B cell (primary cell): ENCODE results near the gene NCAM1. TPM values are rescaled to one million over a fixed set of nuclear protein-coding genes. Genes with fewer than 3 reads are reported as not detected.

Source experiments
- ATAC-seq: fragments of 200-7000 bp; cut with Tn5 transposase; one replicate; pipeline ENCODE4 v1.10.0; 2021; ENCODE audit warnings: low read depth, mild to moderate bottlenecking, moderate number of reproducible peaks, moderate library complexity
- CTCF ChIA-PET: fragments of 350-600 bp; sonication (Branson Sonifier 250); formaldehyde crosslinking; loops from one replicate; lab custom pipeline; 2021; ENCODE audit warnings: antibody characterized with exemption, inconsistent platforms; lab: Charles Lee
- POLR2A ChIA-PET: fragments of 350-600 bp; sonication (Branson Sonifier 250); formaldehyde crosslinking; loops from one replicate; lab custom pipeline; 2021; ENCODE audit warnings: antibody characterized with exemption; lab: Charles Lee
- DNase-seq: peaks from one replicate; pipeline ENCODE4 v3.0.0; 2013
- H2AFZ ChIP-seq: 2 replicates; pipeline ENCODE4 v1.6.1; 2012; ENCODE audit warnings: mild to moderate bottlenecking, low read depth, low read length; ENCODE audit not compliant: insufficient read depth, poor library complexity, severe bottlenecking
- H3K27ac ChIP-seq, 2 donors: 1 replicate in 1 of 2; 2 replicates in 1 of 2; pipeline ENCODE4 v1.5.1; 2012 to 2013; ENCODE audit warnings: low read length in 2 of 2, mild to moderate bottlenecking in 2 of 2, moderate library complexity in 1 of 2
- H3K27me3 ChIP-seq, 4 experiments: fragments of 200-600 bp in 1 of 4; sonication (generic) in 1 of 4; replicated peaks in 1 of 4; 1 replicate in 2 of 4; 2 replicates in 2 of 4; pipeline versions ENCODE4 v1.6.1 to v1.7.0; 2013 to 2016; ENCODE audit warnings: low read length in 3 of 4, mild to moderate bottlenecking in 2 of 4, mixed read lengths in 1 of 4, moderate library complexity in 1 of 4; ENCODE audit not compliant: insufficient read depth in 4 of 4, control insufficient read depth in 3 of 4; ENCODE audit errors: control extremely low read depth in 1 of 4
- H3K36me3 ChIP-seq, 2 experiments: replicated peaks in 1 of 2; 1 replicate in 1 of 2; 2 replicates in 1 of 2; pipeline versions ENCODE4 v1.6.1 to v1.7.1; 2013; ENCODE audit warnings: low read length in 1 of 2; ENCODE audit not compliant: insufficient read depth in 2 of 2, control insufficient read depth in 1 of 2; ENCODE audit errors: control extremely low read depth in 1 of 2, extremely low read depth in 1 of 2
- H3K4me1 ChIP-seq, 2 donors: fragments of 200-600 bp in 1 of 2; sonication (generic) in 1 of 2; 1 replicate in 1 of 2; 2 replicates in 1 of 2; pipeline versions ENCODE4 v1.5.1 to v1.6.1; 2013 to 2017; ENCODE audit warnings: low read length in 2 of 2; ENCODE audit not compliant: control insufficient read depth in 2 of 2, insufficient read depth in 2 of 2
- H3K4me2 ChIP-seq: replicated peaks from 2 replicates; pipeline ENCODE3; 2012; ENCODE audit warnings: mild to moderate bottlenecking, low read depth, low read length; ENCODE audit not compliant: poor library complexity, severe bottlenecking
- H3K4me3 ChIP-seq, 5 experiments: fragments of 200-600 bp in 1 of 5; sonication (generic) in 1 of 5; 1 replicate in 3 of 5; 2 replicates in 2 of 5; pipeline versions ENCODE4 v1.5.1 to v1.7.0; 2011 to 2016; ENCODE audit warnings: low read length in 4 of 5, mild to moderate bottlenecking in 4 of 5, low read depth in 2 of 5, control low read depth in 1 of 5, moderate library complexity in 1 of 5; ENCODE audit not compliant: insufficient read depth in 1 of 5; ENCODE audit errors: control extremely low read depth in 1 of 5, extremely low read depth in 1 of 5
- H3K79me2 ChIP-seq: fragments of 200-600 bp; sonication (generic); one replicate; pipeline ENCODE4 v1.6.0; 2016; ENCODE audit warnings: low read length; ENCODE audit not compliant: control insufficient read depth, insufficient read depth
- H3K9ac ChIP-seq: fragments of 200-600 bp; sonication (generic); 2 replicates; pipeline ENCODE4 v1.6.1; 2017; ENCODE audit warnings: mild to moderate bottlenecking, low read length, moderate library complexity
- H3K9me3 ChIP-seq, 3 donors: one replicate each; pipeline versions ENCODE4 v1.6.1 to v1.7.1; 2013; ENCODE audit warnings: low read length in 2 of 3; ENCODE audit not compliant: control insufficient read depth in 2 of 3, insufficient read depth in 1 of 3; ENCODE audit errors: control extremely low read depth in 1 of 3
- H4K20me1 ChIP-seq: 2 replicates; pipeline ENCODE4 v1.6.0; 2012; ENCODE audit warnings: mild to moderate bottlenecking, low read length; ENCODE audit not compliant: insufficient read depth, control insufficient read depth, poor library complexity, severe bottlenecking
- H3K27ac Mint-ChIP-seq: one replicate; pipeline ENCODE4 v1.8.0; 2021; ENCODE audit warnings: mixed read lengths
- H3K27me3 Mint-ChIP-seq: one replicate; pipeline ENCODE4 v1.8.0; 2021; ENCODE audit warnings: mixed read lengths
- H3K4me1 Mint-ChIP-seq: one replicate; pipeline ENCODE4 v1.8.0; 2021; ENCODE audit warnings: mixed read lengths
- H3K4me3 Mint-ChIP-seq: one replicate; pipeline ENCODE4 v1.8.0; 2021; ENCODE audit warnings: mixed read lengths
- H3K9me3 Mint-ChIP-seq: one replicate; pipeline ENCODE4 v1.8.0; 2022; ENCODE audit warnings: mixed read lengths; ENCODE audit not compliant: insufficient read depth
- CTCF ChIP-seq: fragments of 200-600 bp; IDR thresholded peaks from one replicate; pipeline ENCODE4 v1.8.0; 2022; ENCODE audit warnings: antibody characterized with exemption, mild to moderate bottlenecking
- EZH2 ChIP-seq: IDR thresholded peaks from 2 replicates; pipeline ENCODE4 v1.6.1; 2012; ENCODE audit warnings: borderline replicate concordance, low read depth, mild to moderate bottlenecking, moderate library complexity, low read length; ENCODE audit not compliant: insufficient read depth, poor library complexity, severe bottlenecking
- WGBS: methylation state at CpG from one replicate; pipeline ENCODE4 v1.1.5; 2013; ENCODE audit warnings: missing lambda C conversion rate; ENCODE audit not compliant: insufficient coverage; 5-methylcytosine and 5-hydroxymethylcytosine counted together
- intact Hi-C: fragments of 100-400 bp; cut with micrococcal nuclease; formaldehyde crosslinking; loops from one replicate; pipeline ENCODE4 v1.10.0; 2022
- polyA plus RNA-seq: library from polyadenylated mRNA; depleted of rRNA; stranded (reverse); fragments of >200 nt; gene quantifications from 2 replicates; pipeline ENCODE4 v1.2.3, GENCODE V29; 2012
- total RNA-seq, 2 donors: library from RNA; stranded (reverse); fragments of 120-200 nt in 1 of 2; gene quantifications; 1 replicate in 1 of 2; 2 replicates in 1 of 2; pipeline versions ENCODE4 v1.2.3 to v1.2.4, GENCODE V29; 2013 to 2022

NCAM1 gene
- total and polyA plus RNA-seq, 2 donors (not counting 1 experiment from before 2014, with no cell fraction given) = 0.37 TPM; not detected in 1

- Histone ChIP-seq H3K4me3 (no peak overlapping the region), H3K27ac (no peak overlapping the region), H3K4me1 (no peaks in the 10 kb centered on the region), H3K79me2 (no peaks in the 10 kb centered on the region), H3K9ac (no peak overlapping the region), H3K4me2 (no peak overlapping the region), H3K27me3 (no peaks in the 10 kb centered on the region), H3K36me3 (no peaks in the 10 kb centered on the region), H2AFZ (no peak overlapping the region), H3K9me3 (no peaks in the 10 kb centered on the region), H4K20me1 (no peaks in the 10 kb centered on the region)
- TF ChIP-seq CTCF (no peak), EZH2 (no peak)
- no peaks in the 10 kb centered on the region for H3K9me3 Mint-ChIP-seq
- CTCF ChIA-PET = no interaction called here
- ATAC-seq (no peak), DNase-seq (no peak)
- no peak overlapping the region for H3K27ac Mint-ChIP-seq
- intact Hi-C loops = no loop called here
- peaks cover 4% of the 10 kb centered on the region for H3K27me3 Mint-ChIP-seq
- 94% methylated on average over 8 of the region's 10 CpGs for WGBS
- no peaks in the 10 kb centered on the region for H3K4me1 Mint-ChIP-seq
- POLR2A ChIA-PET = no interaction called here
- no peak overlapping the region for H3K4me3 Mint-ChIP-seq
Observed at GRCh38 chr11:112925516-112926310, 35.5 kb upstream of the NCAM1 start.

- H3K27me3 ChIP-seq = no peaks in the 10 kb centered on the region
- intact Hi-C loops = no loop called here
- DNase-seq (no peak), ATAC-seq (no peak)
- no peaks in the 10 kb centered on the region for H3K79me2 ChIP-seq
- H3K27me3 Mint-ChIP-seq = peaks cover 4% of the 10 kb centered on the region
- H3K36me3 ChIP-seq = no peaks in the 10 kb centered on the region
- H3K9me3 ChIP-seq = no peaks in the 10 kb centered on the region
- no peaks in the 10 kb centered on the region for H3K9me3 Mint-ChIP-seq
- H3K4me1 ChIP-seq = no peaks in the 10 kb centered on the region
- H3K4me2 ChIP-seq = no peak overlapping the region
- TF ChIP-seq EZH2 (no peak), CTCF (no peak)
- H3K4me1 Mint-ChIP-seq = no peaks in the 10 kb centered on the region
- H3K4me3 ChIP-seq = no peak overlapping the region
- no CpG with 5 or more reads among the region's 3 CpGs for WGBS
- no peak overlapping the region for H3K9ac ChIP-seq
- no peak overlapping the region for H3K4me3 Mint-ChIP-seq
- no peaks in the 10 kb centered on the region for H4K20me1 ChIP-seq
- POLR2A ChIA-PET = no interaction called here
- no peak overlapping the region for H3K27ac ChIP-seq
- no peak overlapping the region for H2AFZ ChIP-seq
- CTCF ChIA-PET = no interaction called here
- no peak overlapping the region for H3K27ac Mint-ChIP-seq
Observed at GRCh38 chr11:112928136-112928535, 33.1 kb upstream of the NCAM1 start.
